SK-N-MC (cell line): ENCODE results near the gene SEMA3C.

Experiments used
- EZH2 ChIP-seq: fragments of 200-600 bp; sonication (generic); IDR thresholded peaks from one replicate; pipeline ENCODE4 v1.6.1; 2017; ENCODE audit warnings: antibody characterized with exemption
- POLR2AphosphoS5 ChIP-seq: IDR thresholded peaks from 2 replicates; pipeline ENCODE4 v1.6.1; 2012; ENCODE audit warnings: mild to moderate bottlenecking, low read depth, low read length, borderline replicate concordance

- TF ChIP-seq EZH2 (no peak), POLR2AphosphoS5 (no peak)
Measured at GRCh38 chr7:80873140-80873539, 45.7 kb downstream of the SEMA3C start.
